Measurements from ENCODE around the gene OR2H2. TPM values are rescaled to one million over a fixed set of nuclear protein-coding genes. Genes with fewer than 3 reads are reported as not detected.
A peak's percentile ranks its signal among the peaks of the same experiment; 100 is the strongest.

The OR2H2 gene
- total RNA-seq, 4 donors from 2014 or later, result not detected

DNA sequence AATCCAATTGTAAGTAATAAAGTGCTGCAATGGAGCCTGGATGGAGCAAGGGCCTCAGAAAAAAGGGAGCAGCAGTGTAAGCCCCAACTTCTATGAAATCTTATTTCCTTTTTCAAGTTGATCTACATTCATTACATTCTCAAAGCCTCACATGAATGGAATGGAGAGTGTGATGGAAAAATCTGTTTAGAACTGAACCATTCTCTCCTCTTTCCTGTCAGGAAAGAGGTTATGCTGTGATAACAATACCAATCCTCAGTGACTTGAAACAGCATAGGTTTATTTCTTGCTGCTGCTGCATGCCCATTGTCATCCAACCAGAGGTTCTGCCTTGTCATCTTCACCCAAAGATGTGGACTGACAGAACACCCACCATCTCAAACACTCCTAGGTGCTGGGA, 8.9 kb upstream of the OR2H2 start:
- Histone ChIP-seq H3K4me1 (no peaks in the 10 kb centered on the region), H3K9me3 (no peaks in the 10 kb centered on the region), H3K4me3 (no peak overlapping the region), H3K36me3 (no peaks in the 10 kb centered on the region), H3K27me3 (no peaks in the 10 kb centered on the region), H3K27ac (no peak overlapping the region)
- TF ChIP-seq, protein P1, sequence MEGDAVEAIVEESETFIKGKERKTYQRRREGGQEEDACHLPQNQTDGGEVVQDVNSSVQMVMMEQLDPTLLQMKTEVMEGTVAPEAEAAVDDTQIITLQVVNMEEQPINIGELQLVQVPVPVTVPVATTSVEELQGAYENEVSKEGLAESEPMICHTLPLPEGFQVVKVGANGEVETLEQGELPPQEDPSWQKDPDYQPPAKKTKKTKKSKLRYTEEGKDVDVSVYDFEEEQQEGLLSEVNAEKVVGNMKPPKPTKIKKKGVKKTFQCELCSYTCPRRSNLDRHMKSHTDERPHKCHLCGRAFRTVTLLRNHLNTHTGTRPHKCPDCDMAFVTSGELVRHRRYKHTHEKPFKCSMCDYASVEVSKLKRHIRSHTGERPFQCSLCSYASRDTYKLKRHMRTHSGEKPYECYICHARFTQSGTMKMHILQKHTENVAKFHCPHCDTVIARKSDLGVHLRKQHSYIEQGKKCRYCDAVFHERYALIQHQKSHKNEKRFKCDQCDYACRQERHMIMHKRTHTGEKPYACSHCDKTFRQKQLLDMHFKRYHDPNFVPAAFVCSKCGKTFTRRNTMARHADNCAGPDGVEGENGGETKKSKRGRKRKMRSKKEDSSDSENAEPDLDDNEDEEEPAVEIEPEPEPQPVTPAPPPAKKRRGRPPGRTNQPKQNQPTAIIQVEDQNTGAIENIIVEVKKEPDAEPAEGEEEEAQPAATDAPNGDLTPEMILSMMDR (IDR thresholded peaks at IDR 0.05), result no peak
- no peak for TF ChIP-seq POLR2AphosphoS5 (IDR thresholded peaks at IDR 0.05)
- intact Hi-C loops (cut with DNase I; ENCODE audit: low total_unique reads) (no loop called here), in situ Hi-C loops (cut with MboI; ENCODE audit: low pct_ligation_motif_present in 1 of 4, low pct_unique_long_range_greater_than_20kb in 1 of 4, low sequenced_read_pairs in 3 of 4) (loop anchor here in 3 of 4 donors (25.0 kb wide), 1 partner anchor 889 kb away; no protein-coding TSS in a partner anchor)
- DNase-seq, result no peak

DNA sequence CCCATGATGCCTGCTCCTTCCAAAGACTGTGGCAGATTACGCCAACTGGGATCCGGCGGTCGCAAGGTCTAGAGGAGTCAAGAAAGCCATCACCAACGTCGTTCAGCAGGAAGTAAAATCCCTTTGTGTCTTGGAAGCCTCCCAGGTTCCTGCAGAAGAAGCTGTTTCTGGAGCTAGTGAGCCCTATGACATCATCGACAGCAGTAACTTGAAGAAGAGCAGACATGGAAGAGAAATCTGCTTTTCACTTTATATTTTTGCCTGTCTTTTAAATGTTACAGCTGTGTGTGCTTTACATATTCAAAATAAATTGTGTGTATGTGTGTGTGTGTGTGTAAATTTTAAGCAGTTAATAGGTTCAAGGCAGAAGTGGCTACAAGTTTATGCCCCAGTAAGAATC, 7.4 kb upstream of the OR2H2 start:
- TF ChIP-seq, protein P1 (IDR thresholded peaks at IDR 0.05), result no peak
- TF ChIP-seq POLR2A (IDR thresholded peaks at IDR 0.05) (no peak), EP300 (IDR thresholded peaks at IDR 0.05; ENCODE audit: low read depth) (no peak), POLR2AphosphoS5 (IDR thresholded peaks at IDR 0.05) (no peak)
- no peak overlapping the region for H3K4me3 ChIP-seq
- DNase-seq, result no peak
- in situ Hi-C loops (cut with MboI; ENCODE audit: low pct_ligation_motif_present in 1 of 4, low pct_unique_long_range_greater_than_20kb in 1 of 4, low sequenced_read_pairs in 3 of 4) (loop anchor here in 3 of 4 donors (25.0 kb wide), 1 partner anchor 890 kb away; no protein-coding TSS in a partner anchor), intact Hi-C loops (cut with DNase I; ENCODE audit: low total_unique reads) (no loop called here)
- H3K9me3 ChIP-seq, result no peaks in the 10 kb centered on the region
- H3K36me3 ChIP-seq, result no peaks in the 10 kb centered on the region
- H3K27me3 ChIP-seq, result no peaks in the 10 kb centered on the region
- no peak overlapping the region for H3K27ac ChIP-seq
- H3K4me1 ChIP-seq, result no peaks in the 10 kb centered on the region
- 34 to 51% methylated on average over 3 to 7 of the region's 7 CpGs for WGBS, 2 donors (ENCODE audit: low coverage in 1 of 2)

DNA sequence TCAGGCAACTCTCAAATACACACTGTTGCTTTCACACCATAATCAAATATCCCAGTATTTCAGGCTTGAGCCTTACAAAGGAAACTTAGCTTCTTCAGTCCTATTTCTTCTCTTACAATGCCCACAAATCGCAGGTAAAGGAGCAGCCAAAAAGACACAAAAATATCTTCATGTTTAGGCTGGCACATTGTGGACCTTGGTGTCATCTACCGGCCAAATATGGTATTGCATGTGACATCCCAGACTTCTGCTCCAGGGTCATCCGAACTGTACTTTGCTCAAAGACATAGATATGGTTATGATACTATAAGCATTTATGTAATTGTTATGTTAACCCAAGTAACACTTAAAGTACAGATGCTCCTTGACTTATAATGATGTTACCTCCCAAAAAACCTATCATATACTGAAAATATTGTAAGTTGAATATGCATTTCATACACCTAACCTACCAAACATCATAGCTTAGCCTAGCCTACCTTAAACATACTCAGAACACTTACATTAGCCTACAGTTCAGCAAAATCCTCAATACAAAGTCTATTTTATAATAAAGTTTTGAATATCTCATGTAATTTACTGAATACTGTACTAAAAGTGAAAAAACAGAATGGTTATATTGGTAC, 4.6 kb downstream of the OR2H2 start:
- Histone ChIP-seq H3K27ac (no peak overlapping the region), H3K36me3 (no peaks in the 10 kb centered on the region), H3K4me3 (no peak overlapping the region), H3K4me1 (peaks cover 0 to 4% (median 0%) of the 10 kb centered on the region in 4 donors), H3K27me3 (peaks cover 30% of the 10 kb centered on the region), H3K9me3 (no peaks in the 10 kb centered on the region)
- TF ChIP-seq POLR2AphosphoS5 (IDR thresholded peaks at IDR 0.05), result no peak
- no peak for TF ChIP-seq EP300 (IDR thresholded peaks at IDR 0.05; ENCODE audit: low read depth)
- TF ChIP-seq, protein P1 (IDR thresholded peaks at IDR 0.05), result peak; percentile 84 to 94 (median 94)
- TF ChIP-seq POLR2A (IDR thresholded peaks at IDR 0.05), result no peak
- intact Hi-C loops (cut with DNase I; ENCODE audit: low total_unique reads), result no loop called here
- in situ Hi-C loops (cut with MboI; ENCODE audit: low pct_ligation_motif_present in 1 of 4, low pct_unique_long_range_greater_than_20kb in 1 of 4, low sequenced_read_pairs in 3 of 4), result loop anchor here in 3 of 4 donors (25.0 kb wide), 1 partner anchor 902 kb away; no protein-coding TSS in a partner anchor
- 3 to 8% methylated on average over 3 of the region's 3 CpGs for WGBS, 2 donors (ENCODE audit: low coverage in 1 of 2)
- peak; percentile 33 for DNase-seq

DNA sequence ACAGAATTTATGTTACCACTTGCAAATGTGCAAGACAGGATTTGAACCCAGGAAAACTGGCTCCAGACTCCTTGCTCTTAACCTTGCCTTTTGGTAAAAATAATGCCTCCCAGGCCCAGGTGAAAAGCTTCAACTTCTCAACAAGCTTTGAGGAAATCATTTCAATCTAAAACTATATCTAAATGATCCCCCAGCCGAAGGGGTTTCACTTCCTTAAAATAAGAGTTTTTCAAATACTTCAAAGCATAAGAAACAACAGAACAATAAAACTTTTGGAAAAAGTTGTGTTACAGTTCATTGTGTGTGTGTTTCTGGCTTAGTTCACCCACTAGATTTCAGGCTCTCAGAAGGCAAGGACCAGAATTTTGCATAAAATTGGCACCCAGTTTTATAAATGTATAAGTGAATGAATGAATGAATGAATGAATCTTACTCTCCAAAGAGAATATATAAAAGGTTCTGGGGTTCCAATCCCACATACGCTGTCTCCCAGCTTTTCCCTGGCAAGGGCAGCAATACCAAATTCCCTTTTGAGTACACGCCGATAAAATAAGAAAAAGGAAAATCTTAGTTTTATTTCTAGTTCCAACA, 5.4 kb downstream of the OR2H2 start:
- intact Hi-C loops (cut with DNase I; ENCODE audit: low total_unique reads), result no loop called here

More for the DNA sequence above, 5.4 kb downstream of the OR2H2 start:
- H3K27ac ChIP-seq, result no peak overlapping the region
- TF ChIP-seq EP300 (IDR thresholded peaks at IDR 0.05; ENCODE audit: low read depth) (no peak), POLR2AphosphoS5 (IDR thresholded peaks at IDR 0.05) (no peak), POLR2A (IDR thresholded peaks at IDR 0.05) (no peak)
- TF ChIP-seq, protein P1 (IDR thresholded peaks at IDR 0.05), result no peak
- in situ Hi-C loops (cut with MboI; ENCODE audit: low pct_ligation_motif_present in 1 of 4, low pct_unique_long_range_greater_than_20kb in 1 of 4, low sequenced_read_pairs in 3 of 4), result loop anchor here in 3 of 4 donors (25.0 kb wide), 1 partner anchor 903 kb away; no protein-coding TSS in a partner anchor
- DNase-seq, result no peak
- H3K36me3 ChIP-seq, result no peaks in the 10 kb centered on the region
- WGBS, 2 donors (ENCODE audit: low coverage in 1 of 2), result 83 to 84% methylated on average over 4 of the region's 4 CpGs
- H3K4me3 ChIP-seq, result no peak overlapping the region
- H3K27me3 ChIP-seq, result peaks cover 30% of the 10 kb centered on the region
- no peaks in the 10 kb centered on the region for H3K9me3 ChIP-seq
- H3K4me1 ChIP-seq, result peaks cover 0 to 4% (median 0%) of the 10 kb centered on the region in 4 donors
